GM20000 (cell line): ENCODE measurements around the gene ANKRD34C.
A peak's percentile ranks its signal among the peaks of the same experiment; 100 is the strongest.

Experiments used
- DNase-seq: peaks from one replicate; pipeline ENCODE4 v3.0.0; 2012; ENCODE audit warnings: low spot score
- CTCF ChIP-seq: IDR thresholded peaks from 2 replicates; pipeline ENCODE4 v1.5.1; 2012; ENCODE audit warnings: mild to moderate bottlenecking, control low read depth; ENCODE audit errors: extremely low read depth, missing control alignments

The ANKRD34C gene

GRCh38 chr15:79296583-79296982 lies 14.1 kb downstream of the ANKRD34C start:
- no peak for DNase-seq
- peak; percentile 8 for TF ChIP-seq CTCF

GRCh38 chr15:79299126-79299840 lies 16.8 kb downstream of the ANKRD34C start:
- no peak for TF ChIP-seq CTCF
- DNase-seq: no peak

GRCh38 chr15:79299841-79300235 lies 17.3 kb downstream of the ANKRD34C start:
- DNase-seq: no peak
- TF ChIP-seq CTCF: no peak

GRCh38 chr15:79307251-79307650 lies 24.7 kb downstream of the ANKRD34C start:
- DNase-seq: no peak

GRCh38 chr15:79308874-79309273 lies 26.4 kb downstream of the ANKRD34C start:
- no peak for DNase-seq
- TF ChIP-seq CTCF: no peak

More at GRCh38 chr15:79307251-79307650, 24.7 kb downstream of the ANKRD34C start:
- no peak for TF ChIP-seq CTCF

GRCh38 chr15:79310612-79310984 lies 28.1 kb downstream of the ANKRD34C start:
- DNase-seq: no peak

More at GRCh38 chr15:79310612-79310984, 28.1 kb downstream of the ANKRD34C start:
- TF ChIP-seq CTCF: no peak
